SK-N-MC (cell line): ENCODE results near the gene NFIB.

Experiments
- DNase-seq: peaks from one replicate; pipeline ENCODE4 v3.0.0-alpha.2; 2011; ENCODE audit warnings: low read depth, low spot score
- H3K27ac ChIP-seq: fragments of 200-600 bp; sonication (generic); 2 replicates; pipeline ENCODE4 v1.5.1; 2016; ENCODE audit warnings: mixed run types
- H3K36me3 ChIP-seq: fragments of 200-600 bp; sonication (generic); 2 replicates; pipeline ENCODE4 v1.6.1; 2017; ENCODE audit warnings: antibody characterized with exemption, low read length, mixed read lengths; ENCODE audit not compliant: insufficient read depth
- H3K4me3 ChIP-seq: fragments of 200-600 bp; sonication (generic); 2 replicates; pipeline ENCODE4 v1.5.1; 2016
- H3K9ac ChIP-seq: fragments of 200-600 bp; sonication (generic); 2 replicates; pipeline ENCODE4 v1.8.0; 2017; ENCODE audit warnings: mixed run types, mixed read lengths; ENCODE audit not compliant: insufficient read length
- H3K9me3 ChIP-seq: fragments of 200-600 bp; sonication (generic); 2 replicates; pipeline ENCODE4 v1.6.1; 2017; ENCODE audit warnings: low read depth, mild to moderate bottlenecking, antibody characterized with exemption, low read length, moderate library complexity, mixed read lengths
- EZH2 ChIP-seq: fragments of 200-600 bp; sonication (generic); IDR thresholded peaks from one replicate; pipeline ENCODE4 v1.6.1; 2017; ENCODE audit warnings: antibody characterized with exemption
- FOXP2 ChIP-seq: optimal IDR thresholded peaks from 2 replicates; pipeline ENCODE3; 2011; ENCODE audit warnings: mild to moderate bottlenecking, moderate library complexity; ENCODE audit not compliant: insufficient read depth; ENCODE audit errors: extremely low read length, control extremely low read depth
- POLR2AphosphoS5 ChIP-seq: IDR thresholded peaks from 2 replicates; pipeline ENCODE4 v1.6.1; 2012; ENCODE audit warnings: mild to moderate bottlenecking, low read depth, low read length, borderline replicate concordance

NFIB gene

DNA sequence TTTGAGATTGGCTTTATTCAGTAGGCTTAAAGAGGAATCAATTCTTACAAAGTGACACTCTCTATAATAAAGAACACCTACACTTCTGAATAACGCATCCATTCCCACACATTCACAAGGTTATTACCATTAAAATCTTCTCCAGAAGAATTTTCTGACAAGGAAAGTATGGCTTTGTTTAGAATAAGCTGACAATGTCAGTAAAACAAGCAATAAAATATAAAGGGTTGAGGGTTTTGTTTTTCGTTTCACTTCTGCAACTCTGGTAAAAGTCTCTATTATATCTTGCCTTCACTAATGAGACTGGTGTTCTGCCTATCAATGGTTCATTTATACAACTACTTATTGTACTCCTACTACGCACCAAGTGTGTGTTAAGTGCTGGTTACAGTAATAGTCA, 169.7 kb downstream of the NFIB start:
- Histone ChIP-seq H3K27ac (no peak overlapping the region), H3K9me3 (no peaks in the 10 kb centered on the region), H3K9ac (no peak overlapping the region), H3K4me3 (no peak overlapping the region), H3K36me3 (0 out of 2 replicates have a peak, but pooled peaks cover 10% of the 10 kb centered on the region)
- DNase-seq, result no peak
- TF ChIP-seq POLR2AphosphoS5 (no peak), EZH2 (no peak), FOXP2 (no peak)

DNA sequence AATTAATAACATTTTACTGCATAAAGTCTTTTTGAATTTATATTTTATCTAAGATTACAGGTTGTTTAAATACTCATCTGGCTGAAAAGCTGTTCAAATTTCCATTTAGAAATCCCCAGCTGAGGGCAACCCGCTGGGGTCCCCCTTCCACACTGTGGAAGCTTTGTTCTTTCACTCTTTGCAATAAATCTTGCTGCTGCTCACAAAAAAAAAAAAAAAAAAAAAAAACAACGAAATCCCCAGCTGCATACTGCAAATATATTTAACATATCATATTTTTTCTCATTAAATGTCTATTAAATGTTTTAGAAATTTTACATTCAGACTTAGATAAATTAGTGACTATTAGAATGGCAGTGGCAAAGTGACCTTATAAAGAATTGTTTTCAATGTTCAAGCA, 172.2 kb downstream of the NFIB start:
- Histone ChIP-seq H3K36me3 (0 out of 2 replicates have a peak, but pooled peaks cover 10% of the 10 kb centered on the region), H3K9me3 (no peaks in the 10 kb centered on the region), H3K9ac (no peak overlapping the region), H3K27ac (no peak overlapping the region), H3K4me3 (no peak overlapping the region)
- TF ChIP-seq FOXP2 (no peak), POLR2AphosphoS5 (no peak), EZH2 (no peak)
- DNase-seq, result no peak

DNA sequence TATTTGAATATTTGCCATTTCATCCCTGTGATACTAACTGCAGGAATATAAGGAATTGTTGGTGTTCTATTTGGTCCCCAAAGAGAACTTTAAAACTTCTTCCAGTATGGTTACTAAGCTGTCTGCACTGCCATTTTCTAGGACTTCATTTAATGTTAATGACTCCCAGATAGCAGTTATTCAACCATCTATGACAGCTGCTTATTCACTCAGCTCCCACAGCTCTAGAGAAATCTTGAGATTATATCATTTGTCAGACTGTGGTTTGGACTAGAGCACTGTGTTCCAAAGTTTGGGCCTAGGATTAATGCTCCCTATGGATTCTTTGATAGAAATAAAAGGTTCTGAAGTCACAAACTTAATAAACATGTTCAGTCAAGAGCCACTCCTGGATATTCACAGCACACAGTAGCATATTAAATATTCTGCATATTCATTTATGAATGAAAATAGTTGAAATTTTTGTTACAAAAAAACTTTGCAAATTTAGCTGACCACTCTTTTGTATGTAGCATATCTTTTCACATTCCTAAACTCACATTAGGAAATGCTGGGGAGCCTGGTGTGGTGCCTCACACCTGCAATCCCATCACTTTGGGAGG, 173.7 kb downstream of the NFIB start:
- no peak for DNase-seq
- no peaks in the 10 kb centered on the region for H3K9me3 ChIP-seq
- no peak overlapping the region for H3K27ac ChIP-seq
- no peak overlapping the region for H3K9ac ChIP-seq
- TF ChIP-seq FOXP2 (no peak), EZH2 (no peak), POLR2AphosphoS5 (no peak)
- 0 out of 2 replicates have a peak, but pooled peaks cover 10% of the 10 kb centered on the region for H3K36me3 ChIP-seq
- no peak overlapping the region for H3K4me3 ChIP-seq

GRCh38 chr9:14139287-14139686, 174.7 kb downstream of the NFIB start:
- TF ChIP-seq POLR2AphosphoS5 (no peak), EZH2 (no peak), FOXP2 (no peak)

DNA sequence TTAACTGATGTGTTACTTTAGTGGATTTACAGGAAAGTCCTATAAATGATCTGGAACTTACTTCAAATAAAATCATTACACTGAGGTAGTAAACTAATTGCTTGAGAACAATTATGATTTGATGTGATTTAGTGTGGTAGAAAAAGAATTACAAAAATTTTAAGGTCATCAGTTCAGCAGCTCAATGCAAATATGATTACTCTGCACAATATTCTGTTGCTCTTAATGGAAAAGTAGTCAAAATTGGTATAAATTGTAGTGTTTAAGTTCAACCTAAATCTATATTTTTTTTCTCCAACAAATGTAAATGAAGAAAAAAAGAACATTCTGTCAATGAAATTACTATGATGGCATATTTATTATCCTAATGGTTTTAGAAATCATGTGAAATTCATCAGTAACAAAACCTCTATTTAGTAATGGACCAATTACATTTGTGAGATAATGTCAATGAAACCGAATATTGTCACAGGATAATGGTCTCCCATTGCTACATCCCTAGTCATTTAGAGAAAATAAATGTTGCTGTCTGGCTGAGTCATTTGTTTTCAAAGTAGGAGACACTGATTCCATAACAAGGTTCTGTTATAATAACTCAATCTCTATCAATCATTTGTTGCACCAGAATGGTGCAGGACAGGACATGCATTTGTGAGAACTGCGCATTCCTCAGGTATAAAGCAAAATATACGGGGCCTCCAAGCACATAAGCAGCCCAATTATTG, 177.1 kb downstream of the NFIB start:
- no peak for DNase-seq
- Histone ChIP-seq H3K4me3 (no peak overlapping the region), H3K9ac (no peak overlapping the region), H3K27ac (peak overlapping the region; percentile 38), H3K36me3 (no peaks in the 10 kb centered on the region), H3K9me3 (no peaks in the 10 kb centered on the region)
- no peak for TF ChIP-seq EZH2
- no peak for TF ChIP-seq POLR2AphosphoS5
- no peak for TF ChIP-seq FOXP2

More at GRCh38 chr9:14139287-14139686, 174.7 kb downstream of the NFIB start:
- no peaks in the 10 kb centered on the region for H3K9me3 ChIP-seq
- 0 out of 2 replicates have a peak, but pooled peaks cover 9% of the 10 kb centered on the region for H3K36me3 ChIP-seq
- DNase-seq, result no peak
- H3K27ac ChIP-seq, result no peak overlapping the region
- no peak overlapping the region for H3K4me3 ChIP-seq
- H3K9ac ChIP-seq, result no peak overlapping the region

DNA sequence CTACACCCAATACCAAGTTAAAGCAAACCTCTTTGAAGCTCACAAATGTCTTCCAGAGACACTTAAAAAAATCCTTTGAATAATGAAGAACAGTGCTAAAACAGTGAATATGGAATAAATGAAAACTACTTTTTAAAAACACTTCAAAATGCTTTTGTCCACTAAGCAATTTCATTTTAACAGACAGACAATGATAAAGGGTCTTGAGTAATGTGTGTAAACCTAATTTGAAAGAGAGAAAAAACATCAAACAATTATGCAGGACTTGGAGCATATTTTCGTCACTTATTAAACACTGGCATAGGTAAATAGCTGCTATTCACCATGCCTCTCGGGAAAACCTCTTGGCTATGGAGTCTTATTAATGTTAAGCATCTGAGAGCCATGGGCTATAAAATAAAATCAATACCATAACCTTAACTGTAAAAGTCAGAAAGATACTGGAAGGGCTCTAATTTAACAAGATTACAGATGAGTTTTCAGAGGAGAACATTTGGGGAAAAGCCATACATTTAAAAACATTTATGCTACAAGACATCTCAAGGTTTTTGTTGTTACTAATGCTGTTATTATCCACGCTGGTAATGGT, 177.8 kb downstream of the NFIB start:
- DNase-seq, result no peak
- no peaks in the 10 kb centered on the region for H3K9me3 ChIP-seq

DNA sequence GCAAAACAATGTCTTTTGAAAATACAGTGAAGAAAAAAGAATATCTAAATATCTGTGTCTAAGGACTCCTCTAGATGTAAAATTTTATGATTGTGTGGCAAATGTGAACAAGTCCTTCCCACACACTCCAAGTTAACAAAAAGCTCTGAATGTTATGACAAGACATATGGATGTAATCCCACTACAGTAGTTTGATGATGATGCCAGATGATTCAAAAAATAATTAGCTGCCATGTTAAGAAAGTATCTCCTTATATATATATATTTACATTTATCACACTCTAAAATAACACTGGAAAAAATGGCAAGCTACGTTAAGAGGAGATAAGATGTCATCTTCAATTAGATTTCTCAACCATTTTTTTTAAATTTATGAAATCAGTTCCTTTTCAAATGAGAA, 178.5 kb downstream of the NFIB start:
- no peaks in the 10 kb centered on the region for H3K36me3 ChIP-seq
- DNase-seq, result no peak
- H3K27ac ChIP-seq, result no peak overlapping the region
- no peak overlapping the region; the same call in 1 of the 2 replicates for H3K4me3 ChIP-seq
- H3K9ac ChIP-seq, result no peak overlapping the region
- no peaks in the 10 kb centered on the region for H3K9me3 ChIP-seq
- TF ChIP-seq POLR2AphosphoS5 (no peak), EZH2 (no peak), FOXP2 (no peak)

More for the DNA sequence above, 177.8 kb downstream of the NFIB start:
- H3K4me3 ChIP-seq, result peak overlapping the region; percentile 1; the same call in 1 of the 2 replicates
- H3K27ac ChIP-seq, result peak overlapping the region; percentile 38
- no peak overlapping the region for H3K9ac ChIP-seq
- no peaks in the 10 kb centered on the region for H3K36me3 ChIP-seq
- TF ChIP-seq POLR2AphosphoS5, result no peak
- TF ChIP-seq FOXP2, result no peak
- TF ChIP-seq EZH2, result no peak

DNA sequence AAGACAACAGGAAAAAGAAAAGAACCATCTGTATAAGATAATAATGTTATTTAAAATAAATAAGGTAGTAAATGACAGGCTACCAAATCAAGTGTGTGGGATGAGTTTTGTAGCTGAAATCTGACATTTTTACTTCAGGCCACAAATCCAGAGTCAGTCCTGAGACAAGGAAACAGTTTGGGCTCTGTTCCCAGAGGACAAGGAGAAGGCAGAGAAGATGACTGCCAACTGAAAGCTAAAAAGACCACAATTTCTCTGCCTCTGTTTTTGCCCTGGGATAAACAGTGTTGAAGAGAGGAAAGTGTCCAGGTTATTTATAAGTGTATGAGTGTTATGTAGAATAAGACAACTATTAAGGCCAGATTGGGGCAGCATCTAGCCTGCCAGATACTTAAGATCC, 180.5 kb downstream of the NFIB start:
- TF ChIP-seq FOXP2, result no peak
- Histone ChIP-seq H3K9me3 (no peaks in the 10 kb centered on the region), H3K4me3 (no peak overlapping the region), H3K27ac (no peak overlapping the region), H3K36me3 (no peaks in the 10 kb centered on the region), H3K9ac (no peak overlapping the region)
- DNase-seq, result no peak
